Measurements from ENCODE around the gene SLC22A12.
"Not testable (repeated sequence)": the region's sequence is repeated elsewhere in the genome, so short reads cannot be mapped to it uniquely, and the experiment has no call there.

SLC22A12 gene

GRCh38 chr11:64591257-64592233, 525 bp downstream of the SLC22A12 start:
- DNase-seq = no peak

- DNase-seq = no peak
Measured at GRCh38 chr11:64592234-64592615, 1.2 kb downstream of the SLC22A12 start.

GRCh38 chr11:64592656-64593055, 1.6 kb downstream of the SLC22A12 start:
- DNase-seq = no peak

DNA sequence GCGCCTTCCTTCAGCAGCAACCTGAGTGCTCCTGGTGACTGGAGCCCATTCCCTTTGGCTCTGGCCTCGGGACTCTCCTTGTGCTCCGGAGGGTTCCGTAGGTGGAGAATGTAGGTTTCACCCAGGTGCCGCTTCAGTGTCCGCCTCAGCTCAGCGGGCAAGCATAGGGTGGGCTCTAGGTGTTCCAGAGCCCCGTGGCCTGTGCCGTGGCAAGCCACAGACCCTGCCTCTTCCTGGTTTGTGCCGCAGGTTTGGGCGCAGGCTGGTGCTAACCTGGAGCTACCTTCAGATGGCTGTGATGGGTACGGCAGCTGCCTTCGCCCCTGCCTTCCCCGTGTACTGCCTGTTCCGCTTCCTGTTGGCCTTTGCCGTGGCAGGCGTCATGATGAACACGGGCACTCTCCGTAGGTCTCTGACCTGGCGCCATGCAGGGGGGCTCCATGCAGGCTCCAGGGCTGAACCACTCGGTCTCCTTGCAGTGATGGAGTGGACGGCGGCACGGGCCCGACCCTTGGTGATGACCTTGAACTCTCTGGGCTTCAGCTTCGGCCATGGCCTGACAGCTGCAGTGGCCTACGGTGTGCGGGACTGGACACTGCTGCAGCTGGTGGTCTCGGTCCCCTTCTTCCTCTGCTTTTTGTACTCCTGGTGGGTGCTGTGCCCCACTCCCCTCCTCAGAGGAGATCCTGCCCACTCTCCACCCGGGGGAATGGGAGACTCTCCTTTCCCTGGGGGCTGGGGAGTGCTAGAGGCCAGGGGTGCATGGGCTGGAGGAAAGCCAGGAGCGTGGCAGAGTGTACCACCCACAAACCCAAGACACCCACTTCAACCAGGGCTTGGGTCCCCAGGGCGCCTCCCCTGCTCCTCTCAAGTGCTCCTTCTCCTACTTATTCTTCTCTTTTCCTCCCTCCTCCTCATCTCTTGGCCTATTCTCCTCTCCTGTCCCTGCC, 2.4 kb downstream of the SLC22A12 start:
- no peak for DNase-seq

GRCh38 chr11:64594159-64594939, 3.3 kb downstream of the SLC22A12 start:
- no peak for DNase-seq

DNA sequence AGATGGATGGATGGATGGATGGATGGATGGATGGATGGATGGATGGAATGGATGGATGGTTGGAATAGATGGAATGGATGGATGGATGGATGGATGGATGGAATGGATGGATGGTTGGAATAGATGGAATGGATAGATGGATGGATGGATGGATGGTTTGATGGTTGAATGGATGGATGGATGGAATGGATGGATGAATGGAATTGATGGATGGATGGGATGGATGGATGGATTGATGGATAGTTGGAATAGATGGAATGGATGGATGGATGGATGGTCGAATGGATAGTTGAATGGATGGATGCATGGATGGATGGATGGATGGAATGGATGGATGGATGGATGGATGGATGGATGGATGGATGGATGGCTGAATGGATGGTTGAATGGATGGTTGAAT, 4.9 kb downstream of the SLC22A12 start:
- DNase-seq = not testable (repeated sequence)

GRCh38 chr11:64597671-64598101, 6.7 kb downstream of the SLC22A12 start:
- no peak for DNase-seq

GRCh38 chr11:64598106-64598796, 7.2 kb downstream of the SLC22A12 start:
- DNase-seq = no peak

DNA sequence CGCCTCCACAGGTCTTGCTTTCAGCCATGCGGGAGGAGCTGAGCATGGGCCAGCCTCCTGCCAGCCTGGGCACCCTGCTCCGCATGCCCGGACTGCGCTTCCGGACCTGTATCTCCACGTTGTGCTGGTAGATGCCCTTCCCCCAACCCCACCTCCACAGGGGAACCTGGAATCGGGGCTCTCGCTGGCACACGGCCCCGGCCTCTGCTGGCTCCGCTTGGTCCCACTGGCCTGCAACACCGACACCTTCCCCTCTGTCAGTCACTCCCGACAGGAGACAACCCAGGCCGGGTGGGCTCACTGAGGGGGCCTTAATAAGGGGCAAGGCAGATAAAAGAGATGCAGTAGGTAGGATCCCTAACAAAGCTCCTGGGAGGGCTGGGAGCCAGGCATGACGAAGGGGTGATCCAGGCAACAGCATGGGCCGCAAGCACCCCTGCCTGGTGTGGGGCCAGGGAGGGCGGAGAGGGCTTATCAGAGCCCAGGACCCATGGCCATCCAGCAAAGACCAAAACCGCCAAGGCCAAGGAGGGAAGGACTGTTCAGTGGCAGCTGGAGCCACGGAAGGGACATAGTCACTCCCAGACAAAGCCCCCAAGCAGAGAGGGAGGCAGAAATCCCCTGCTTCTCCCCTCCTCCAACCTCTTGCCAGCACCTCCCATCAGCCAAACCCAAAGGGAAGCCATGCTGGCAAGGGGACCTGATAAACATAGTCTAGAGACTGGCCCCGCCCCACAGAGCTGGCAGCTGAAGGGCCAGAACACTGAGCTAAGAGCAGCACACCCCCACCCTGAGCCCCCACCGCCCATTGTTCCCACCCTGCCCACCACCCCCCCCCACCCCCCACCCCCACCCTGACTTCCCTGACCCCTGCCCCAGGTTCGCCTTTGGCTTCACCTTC, 8.0 kb downstream of the SLC22A12 start:
- DNase-seq = no peak

DNA sequence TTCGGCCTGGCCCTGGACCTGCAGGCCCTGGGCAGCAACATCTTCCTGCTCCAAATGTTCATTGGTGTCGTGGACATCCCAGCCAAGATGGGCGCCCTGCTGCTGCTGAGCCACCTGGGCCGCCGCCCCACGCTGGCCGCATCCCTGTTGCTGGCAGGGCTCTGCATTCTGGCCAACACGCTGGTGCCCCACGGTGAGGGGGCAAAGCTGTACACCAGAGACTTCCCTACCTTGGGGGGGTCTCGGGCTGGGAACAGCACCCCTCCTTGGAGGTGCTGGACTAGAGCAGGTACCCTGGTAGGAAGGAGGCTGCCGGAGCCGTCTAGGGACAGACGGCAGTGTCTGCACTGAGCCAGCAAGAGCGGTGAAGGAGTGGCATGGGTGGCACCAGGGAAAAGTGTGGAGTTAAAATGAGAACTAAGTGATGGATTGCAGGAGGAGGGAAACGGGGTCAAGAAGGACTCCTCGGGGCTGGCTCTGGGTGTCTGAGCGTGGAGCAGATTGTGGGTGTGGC, 8.7 kb downstream of the SLC22A12 start:
- no peak for DNase-seq

DNA sequence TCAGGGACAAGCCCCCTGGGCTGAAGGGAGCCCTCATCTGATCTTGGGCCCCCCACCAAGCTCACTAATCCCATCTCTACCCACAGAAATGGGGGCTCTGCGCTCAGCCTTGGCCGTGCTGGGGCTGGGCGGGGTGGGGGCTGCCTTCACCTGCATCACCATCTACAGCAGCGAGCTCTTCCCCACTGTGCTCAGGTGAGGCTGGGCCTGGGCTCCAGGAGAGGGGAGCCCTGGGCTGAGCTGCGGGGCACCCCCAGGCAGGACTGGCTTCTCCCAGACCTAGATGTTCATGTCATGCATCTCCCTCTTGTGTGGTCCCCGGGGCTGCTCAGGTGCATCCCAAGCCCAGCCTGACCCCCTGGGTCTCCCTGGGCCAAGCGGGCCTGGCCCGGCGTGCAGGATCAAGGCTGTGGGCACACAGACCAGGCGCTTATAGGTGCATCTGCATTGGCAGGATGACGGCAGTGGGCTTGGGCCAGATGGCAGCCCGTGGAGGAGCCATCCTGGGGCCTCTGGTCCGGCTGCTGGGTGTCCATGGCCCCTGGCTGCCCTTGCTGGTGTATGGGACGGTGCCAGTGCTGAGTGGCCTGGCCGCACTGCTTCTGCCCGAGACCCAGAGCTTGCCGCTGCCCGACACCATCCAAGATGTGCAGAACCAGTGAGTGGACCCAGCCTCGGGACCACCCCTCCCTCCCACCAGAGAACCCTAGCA, 9.4 kb downstream of the SLC22A12 start:
- no peak for DNase-seq

DNA sequence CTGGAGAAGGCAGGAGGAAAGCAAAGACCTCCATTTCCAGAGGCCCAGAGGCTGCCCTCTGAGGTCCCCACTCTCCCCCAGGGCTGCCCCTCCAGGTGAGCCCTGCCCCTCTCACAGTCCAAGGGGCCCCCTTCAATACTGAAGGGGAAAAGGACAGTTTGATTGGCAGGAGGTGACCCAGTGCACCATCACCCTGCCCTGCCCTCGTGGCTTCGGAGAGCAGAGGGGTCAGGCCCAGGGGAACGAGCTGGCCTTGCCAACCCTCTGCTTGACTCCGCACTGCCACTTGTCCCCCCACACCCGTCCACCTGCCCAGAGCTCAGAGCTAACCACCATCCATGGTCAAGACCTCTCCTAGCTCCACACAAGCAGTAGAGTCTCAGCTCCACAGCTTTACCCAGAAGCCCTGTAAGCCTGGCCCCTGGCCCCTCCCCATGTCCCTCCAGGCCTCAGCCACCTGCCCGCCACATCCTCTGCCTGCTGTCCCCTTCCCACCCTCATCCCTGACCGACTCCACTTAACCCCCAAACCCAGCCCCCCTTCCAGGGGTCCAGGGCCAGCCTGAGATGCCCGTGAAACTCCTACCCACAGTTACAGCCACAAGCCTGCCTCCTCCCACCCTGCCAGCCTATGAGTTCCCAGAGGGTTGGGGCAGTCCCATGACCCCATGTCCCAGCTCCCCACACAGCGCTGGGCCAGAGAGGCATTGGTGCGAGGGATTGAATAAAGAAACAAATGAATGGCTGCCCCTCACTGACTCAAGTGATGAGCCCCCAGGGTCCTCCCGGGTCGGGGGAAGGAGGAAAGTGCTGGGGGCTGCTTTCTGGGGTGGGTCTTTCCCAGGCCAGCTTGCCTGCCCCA, 10.8 kb downstream of the SLC22A12 start:
- no peak for DNase-seq

GRCh38 chr11:64602466-64603070, 11.5 kb downstream of the SLC22A12 start:
- no peak for DNase-seq

DNA sequence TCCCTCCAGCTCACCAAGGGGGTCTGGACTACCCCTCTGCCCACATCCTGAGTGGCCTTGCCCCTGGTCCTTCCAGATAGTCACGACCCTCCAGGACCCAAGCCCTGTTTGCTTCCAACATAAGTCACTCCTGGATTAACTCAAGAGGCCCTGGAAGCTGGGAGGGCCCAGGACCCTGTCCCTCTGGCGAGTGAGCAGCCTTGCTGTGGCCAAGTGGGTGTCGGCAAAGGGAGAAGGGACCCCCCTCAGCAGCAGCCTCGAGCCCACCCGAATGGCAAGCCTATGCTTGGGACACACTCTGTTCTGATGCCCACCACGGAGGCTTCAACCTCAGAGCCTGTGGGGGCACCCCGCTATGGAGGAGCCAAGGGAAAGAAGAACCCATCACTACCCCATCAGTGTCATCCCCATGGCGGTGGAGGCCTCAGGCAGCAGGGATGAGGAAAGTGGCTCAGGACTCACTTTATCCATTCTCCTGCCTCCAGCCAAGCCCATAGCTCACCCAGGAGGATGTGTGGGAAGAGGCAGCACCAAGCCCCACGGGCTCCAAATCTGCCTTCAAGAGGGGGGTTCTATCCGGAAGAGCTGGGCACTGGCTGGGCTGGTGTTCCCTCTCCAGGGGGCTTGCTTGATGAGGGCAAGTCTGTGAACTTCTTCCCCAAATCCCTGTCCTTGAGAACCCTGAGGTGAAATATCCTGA, 12.5 kb downstream of the SLC22A12 start:
- DNase-seq = no peak

DNA sequence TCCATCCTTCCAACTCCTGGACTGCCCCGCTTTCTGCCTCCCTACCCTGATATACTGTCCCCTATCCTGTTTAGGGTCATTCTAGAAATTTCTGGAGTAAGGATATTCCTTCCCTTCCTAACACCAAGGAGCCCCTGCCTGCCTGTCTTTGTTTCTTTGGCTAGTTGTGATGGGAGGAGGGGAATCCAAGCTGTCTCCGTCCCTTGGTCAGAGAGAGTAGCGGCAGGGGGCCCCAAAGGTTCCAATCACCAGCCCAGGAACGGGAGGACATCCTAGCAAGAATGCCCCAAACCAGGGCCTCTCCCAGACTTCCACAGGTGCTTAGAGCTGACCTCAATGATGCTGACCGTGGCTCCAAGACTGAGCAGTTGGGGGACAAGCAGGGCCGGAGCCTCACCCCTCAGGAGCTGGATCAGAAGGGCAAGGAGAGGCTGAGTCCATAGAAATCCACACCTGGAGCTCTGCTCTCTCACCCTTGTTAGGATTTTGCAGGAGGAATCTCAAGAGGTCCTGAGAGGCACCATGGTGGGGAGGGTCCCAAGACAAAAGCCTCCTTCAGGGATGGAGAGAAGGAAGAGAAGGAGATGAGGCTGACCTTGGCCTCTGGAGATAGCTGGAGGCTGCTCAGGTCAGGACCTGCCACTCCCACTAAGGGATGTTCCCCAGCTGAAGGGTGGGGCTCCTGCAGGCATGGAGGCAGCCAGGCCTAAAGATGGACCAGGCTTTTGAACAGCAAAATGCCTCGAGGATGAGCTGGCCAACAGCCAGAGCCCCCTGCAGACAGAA, 13.6 kb downstream of the SLC22A12 start:
- no peak for DNase-seq

DNA sequence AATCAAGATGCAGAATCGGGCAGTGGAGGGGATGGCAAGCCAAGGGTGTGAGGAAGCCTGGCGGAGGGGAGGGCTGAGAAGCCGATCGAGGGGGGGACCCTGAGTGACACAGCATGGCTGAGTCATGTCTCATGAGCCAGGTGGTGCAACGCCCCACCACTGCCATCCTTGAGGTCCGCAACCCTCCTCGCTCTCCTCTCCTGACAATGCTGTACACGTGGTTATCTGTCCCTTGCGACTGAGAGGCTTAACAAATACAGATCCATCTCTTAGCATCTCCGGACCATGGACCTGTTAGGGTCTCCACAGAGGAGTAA, 14.2 kb downstream of the SLC22A12 start:
- DNase-seq = no peak
